ENCODE results near the gene PRSS21.

DNA sequence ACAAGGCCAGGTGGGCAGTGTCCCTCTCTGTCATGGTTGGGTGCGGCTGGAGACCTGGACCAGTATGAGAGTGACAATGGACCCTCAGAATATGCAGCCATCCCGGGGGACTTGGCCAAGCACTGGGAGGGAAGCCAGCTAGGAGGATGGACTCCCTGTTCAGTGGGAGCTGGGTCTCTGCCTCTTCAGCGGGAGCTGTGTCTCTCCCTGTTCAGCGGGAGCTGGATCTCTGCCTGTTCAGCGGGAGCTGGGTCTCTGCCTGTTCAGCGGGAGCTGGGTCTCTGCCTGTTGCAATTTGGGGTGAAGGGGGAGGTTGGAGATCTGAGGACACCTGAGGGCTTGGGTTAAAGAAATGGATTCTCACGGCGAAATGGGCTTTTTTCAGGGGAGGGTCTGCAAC is 25.9 kb upstream of the PRSS21 start:
- TF ChIP-seq, protein P1, sequence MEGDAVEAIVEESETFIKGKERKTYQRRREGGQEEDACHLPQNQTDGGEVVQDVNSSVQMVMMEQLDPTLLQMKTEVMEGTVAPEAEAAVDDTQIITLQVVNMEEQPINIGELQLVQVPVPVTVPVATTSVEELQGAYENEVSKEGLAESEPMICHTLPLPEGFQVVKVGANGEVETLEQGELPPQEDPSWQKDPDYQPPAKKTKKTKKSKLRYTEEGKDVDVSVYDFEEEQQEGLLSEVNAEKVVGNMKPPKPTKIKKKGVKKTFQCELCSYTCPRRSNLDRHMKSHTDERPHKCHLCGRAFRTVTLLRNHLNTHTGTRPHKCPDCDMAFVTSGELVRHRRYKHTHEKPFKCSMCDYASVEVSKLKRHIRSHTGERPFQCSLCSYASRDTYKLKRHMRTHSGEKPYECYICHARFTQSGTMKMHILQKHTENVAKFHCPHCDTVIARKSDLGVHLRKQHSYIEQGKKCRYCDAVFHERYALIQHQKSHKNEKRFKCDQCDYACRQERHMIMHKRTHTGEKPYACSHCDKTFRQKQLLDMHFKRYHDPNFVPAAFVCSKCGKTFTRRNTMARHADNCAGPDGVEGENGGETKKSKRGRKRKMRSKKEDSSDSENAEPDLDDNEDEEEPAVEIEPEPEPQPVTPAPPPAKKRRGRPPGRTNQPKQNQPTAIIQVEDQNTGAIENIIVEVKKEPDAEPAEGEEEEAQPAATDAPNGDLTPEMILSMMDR (conservative IDR thresholded peaks at IDR 0.05; ENCODE audit: low read length) = no peak
- TF ChIP-seq EZH2phosphoT487 (IDR thresholded peaks at IDR 0.05; ENCODE audit: borderline replicate concordance, low read depth, low read length) = no peak
